Activated naive CD4-positive, alpha-beta T cell treated with anti-CD3 and anti-CD28 coated beads, Interleukin-2, amount 50 U/mL, for 72 hours (primary cell): ENCODE results near the gene OR7G2. TPM values are rescaled to one million over a fixed set of nuclear protein-coding genes. Genes with fewer than 3 reads are reported as not detected.
A peak's percentile ranks its signal among the peaks of the same experiment; 100 is the strongest.
"Not testable (repeated sequence)": the region's sequence is repeated elsewhere in the genome, so short reads cannot be mapped to it uniquely, and the experiment has no call there.

Source experiments
- ATAC-seq, 2 donors: fragments of 150-1000 bp; cut with Tn5 transposase; 2 replicates each; pipeline ENCODE4 v1.10.0; 2021; ENCODE audit warnings: mild to moderate bottlenecking in 2 of 2, moderate library complexity in 2 of 2
- DNase-seq, 2 donors: peaks; one replicate each; pipeline ENCODE4 v3.0.0; 2021 to 2022; ENCODE audit warnings: low spot score in 2 of 2
- H3K27ac Mint-ChIP-seq, 2 donors: one replicate each; pipeline ENCODE4 v1.8.0; 2022; ENCODE audit warnings: mild to moderate bottlenecking in 2 of 2, mixed read lengths in 2 of 2
- H3K36me3 Mint-ChIP-seq, 2 donors: one replicate each; pipeline ENCODE4 v1.8.0; 2022; ENCODE audit warnings: mixed read lengths in 2 of 2
- H3K9me3 Mint-ChIP-seq, 2 donors: one replicate each; pipeline ENCODE4 v1.8.0; 2022; ENCODE audit warnings: mixed read lengths in 2 of 2
- total RNA-seq, 2 donors: library from RNA; stranded (reverse); gene quantifications; one replicate each; pipeline ENCODE4 v1.2.3, GENCODE V29; 2022

Gene OR7G2
- total RNA-seq, 2 donors from 2014 or later: not detected

DNA sequence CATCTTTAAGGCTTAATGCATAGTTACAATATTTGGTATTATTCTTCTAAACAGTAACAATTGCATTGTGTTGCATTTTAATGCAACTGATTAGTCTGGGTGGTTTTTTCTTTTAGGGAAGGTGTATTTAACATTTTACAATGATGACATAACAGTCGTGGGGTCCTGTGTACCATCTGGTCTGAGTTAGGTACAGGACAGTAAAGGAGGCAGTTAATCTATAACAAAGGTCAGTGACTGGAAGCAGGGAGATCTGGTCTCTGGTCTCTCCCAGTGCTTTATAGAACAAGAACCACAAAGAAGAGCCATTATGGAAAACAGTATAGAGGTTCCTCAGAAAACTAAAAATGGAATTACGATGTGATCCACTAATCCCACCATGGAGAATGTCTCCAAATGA lies 2.7 kb upstream of the OR7G2 start:
- Mint-ChIP-seq H3K9me3 (no peaks in the 10 kb centered on the region), H3K36me3 (no peaks in the 10 kb centered on the region)
- no peak for ATAC-seq

DNA sequence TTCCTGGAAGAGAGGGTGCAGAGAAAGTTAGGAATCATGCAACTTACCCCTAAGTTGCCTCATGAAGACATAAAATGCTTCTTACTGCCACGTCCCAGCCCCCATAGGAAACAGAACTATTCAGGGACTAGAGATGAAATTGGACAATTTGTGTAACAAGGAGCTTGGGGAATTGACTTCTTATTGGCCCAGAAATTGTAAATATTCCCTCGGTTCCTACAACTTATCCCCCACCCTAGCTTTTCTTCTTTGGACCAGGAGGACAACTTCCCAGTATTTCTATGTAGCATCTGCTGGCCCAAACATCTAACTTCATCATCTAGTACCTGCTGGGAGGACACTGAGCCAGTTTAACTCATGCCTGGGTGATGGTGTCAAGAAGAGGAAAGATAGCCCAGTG lies 20.5 kb downstream of the OR7G2 start, which contains the start of gene OR1M1:
Gene OR1M1 (plus strand): TSS at position 301 of the 400 bp plus-strand sequence. CDS start 6,184 bp downstream, outside the sequence.
- ATAC-seq: no peak
- no peak within 1 kb of the TSS for H3K27ac Mint-ChIP-seq
- no peak for DNase-seq
- H3K36me3 Mint-ChIP-seq: no peaks in the 10 kb centered on the region
- no peaks in the 10 kb centered on the region for H3K9me3 Mint-ChIP-seq

More for the DNA sequence above, 2.7 kb upstream of the OR7G2 start:
- DNase-seq: no peak
- no peak overlapping the region for H3K27ac Mint-ChIP-seq

DNA sequence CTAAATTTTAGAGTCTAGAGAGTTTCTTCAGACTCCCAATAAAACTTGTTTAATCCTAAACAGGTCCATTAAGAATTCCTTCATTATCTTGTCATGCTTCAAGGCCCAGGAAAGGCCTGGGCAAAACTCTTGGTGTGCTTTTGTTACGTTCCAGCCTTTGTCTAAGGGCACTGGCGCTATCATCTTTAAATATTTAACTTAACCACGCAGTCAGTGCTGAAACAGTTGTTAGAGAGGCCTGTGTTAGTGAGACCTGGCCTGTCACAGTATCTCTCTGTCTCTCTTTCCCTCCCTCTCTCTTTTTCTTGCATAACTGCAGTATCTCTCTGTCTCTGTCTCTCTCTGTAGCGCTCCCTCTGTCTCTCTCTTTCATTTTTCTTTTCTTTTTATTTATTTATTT lies 28.6 kb downstream of the OR7G2 start:
- Mint-ChIP-seq H3K36me3 (no peaks in the 10 kb centered on the region), H3K9me3 (no peaks in the 10 kb centered on the region), H3K27ac (no peak overlapping the region)
- DNase-seq (no peak), ATAC-seq (no peak)

DNA sequence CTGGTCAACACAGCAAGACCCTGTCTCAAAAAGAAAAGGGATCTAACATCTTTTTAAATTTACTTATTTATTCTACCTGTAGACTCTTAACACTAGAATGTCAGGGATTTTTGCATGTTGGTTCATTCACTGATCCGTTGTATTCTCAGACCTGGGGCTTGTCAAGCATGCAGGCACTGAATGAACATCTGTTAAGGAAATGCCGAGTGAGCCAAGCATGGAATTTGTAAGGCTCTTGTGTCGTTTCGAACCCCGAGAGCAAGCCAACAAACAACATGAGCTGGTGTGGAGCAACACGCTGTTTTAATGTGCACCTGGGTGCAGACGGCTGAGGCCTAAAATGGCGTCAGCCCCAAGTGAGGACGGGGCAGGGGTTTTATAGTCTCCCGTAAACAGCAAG lies 30.4 kb downstream of the OR7G2 start:
- no peaks in the 10 kb centered on the region for H3K9me3 Mint-ChIP-seq
- ATAC-seq (no peak), DNase-seq (no peak)
- no peaks in the 10 kb centered on the region for H3K36me3 Mint-ChIP-seq
- no peak overlapping the region for H3K27ac Mint-ChIP-seq

DNA sequence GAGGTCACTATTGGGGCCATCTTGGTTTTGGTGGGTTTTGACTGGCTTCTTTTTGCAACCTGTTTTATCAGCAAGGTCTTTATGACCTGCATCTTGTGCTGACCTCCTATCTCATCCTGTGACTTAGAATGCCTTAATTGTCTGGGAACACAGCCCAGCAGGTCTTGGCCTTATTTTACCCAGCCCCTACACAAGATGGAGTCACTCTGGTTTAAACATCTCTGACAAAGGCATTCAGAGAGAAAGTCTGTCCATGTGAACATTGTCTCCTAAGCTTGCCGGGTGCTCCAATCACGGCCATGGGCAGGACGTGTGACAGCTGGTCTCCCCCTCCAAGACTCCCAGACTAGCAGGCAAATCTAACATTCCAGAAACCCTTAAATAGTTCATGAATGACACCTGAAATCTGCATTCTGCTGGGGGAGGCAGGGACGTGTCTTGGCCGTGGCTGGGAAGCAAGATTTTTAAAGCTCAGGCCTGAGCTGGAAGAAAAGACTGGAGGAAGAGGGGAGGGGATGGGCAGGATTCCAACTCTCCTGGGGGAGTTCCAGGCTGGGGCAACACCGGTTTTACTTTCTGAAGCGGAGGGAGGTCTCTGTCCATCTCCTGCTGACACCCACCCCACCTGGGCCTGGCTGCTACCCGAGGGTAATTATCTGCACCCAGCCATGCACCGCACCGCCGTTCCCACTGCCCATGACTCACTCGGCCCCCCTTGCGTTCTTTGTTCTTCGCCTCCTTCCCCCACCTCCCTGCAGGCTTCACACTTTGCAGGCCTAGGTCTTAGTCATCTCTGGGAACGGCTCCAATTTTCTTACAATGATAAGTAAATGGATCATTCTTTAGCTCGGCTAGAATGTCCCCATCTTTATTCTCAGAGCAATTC lies 32.0 kb downstream of the OR7G2 start:
- H3K27ac Mint-ChIP-seq: no peak overlapping the region
- ATAC-seq: no peak
- no peaks in the 10 kb centered on the region for H3K36me3 Mint-ChIP-seq
- no peaks in the 10 kb centered on the region for H3K9me3 Mint-ChIP-seq
- no peak for DNase-seq

DNA sequence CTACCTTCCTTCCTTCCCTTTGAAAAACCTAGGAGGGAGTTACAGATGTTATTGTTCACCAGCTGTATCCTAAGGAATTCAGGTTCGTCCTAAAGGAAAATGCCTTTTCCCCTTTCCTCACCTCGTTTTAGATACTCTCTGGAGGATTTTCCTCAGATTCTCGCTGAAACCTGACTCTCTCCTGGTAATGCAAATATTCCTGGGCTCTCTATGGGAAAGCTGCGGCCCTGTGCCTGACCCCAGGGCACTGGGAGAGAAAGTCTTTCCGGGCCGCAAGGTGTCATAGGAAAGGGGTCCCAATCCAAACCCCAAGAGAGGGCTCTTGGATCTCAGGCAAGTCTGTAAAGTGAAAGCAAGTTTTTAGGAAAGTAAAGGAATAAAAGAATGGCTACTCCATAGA lies 33.5 kb downstream of the OR7G2 start:
- H3K27ac Mint-ChIP-seq: no peak overlapping the region
- no peak for DNase-seq
- ATAC-seq: no peak
- no peaks in the 10 kb centered on the region for H3K9me3 Mint-ChIP-seq
- H3K36me3 Mint-ChIP-seq: no peaks in the 10 kb centered on the region

DNA sequence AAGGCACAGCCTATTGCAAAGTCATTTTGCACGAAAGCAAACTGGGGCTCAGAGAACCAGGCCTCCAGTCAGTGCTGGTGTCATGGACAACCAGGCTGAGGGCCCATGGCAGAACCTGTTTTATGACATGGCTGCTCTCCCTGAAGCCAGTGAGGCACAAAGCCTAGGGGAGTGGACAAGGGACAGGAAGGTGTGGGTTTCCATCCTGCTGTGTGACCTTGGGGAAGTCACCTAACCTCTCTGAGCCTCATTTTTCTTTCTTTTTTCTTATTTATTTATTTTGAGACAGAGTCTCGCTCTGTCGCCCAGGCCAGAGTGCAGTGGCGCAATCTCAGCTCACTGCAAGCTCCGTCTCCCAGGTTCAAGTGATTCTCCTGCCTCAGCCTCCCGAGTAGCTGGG lies 35.6 kb downstream of the OR7G2 start:
- not testable (repeated sequence) for H3K36me3 Mint-ChIP-seq, H3K9me3 Mint-ChIP-seq, H3K27ac Mint-ChIP-seq, DNase-seq, ATAC-seq

DNA sequence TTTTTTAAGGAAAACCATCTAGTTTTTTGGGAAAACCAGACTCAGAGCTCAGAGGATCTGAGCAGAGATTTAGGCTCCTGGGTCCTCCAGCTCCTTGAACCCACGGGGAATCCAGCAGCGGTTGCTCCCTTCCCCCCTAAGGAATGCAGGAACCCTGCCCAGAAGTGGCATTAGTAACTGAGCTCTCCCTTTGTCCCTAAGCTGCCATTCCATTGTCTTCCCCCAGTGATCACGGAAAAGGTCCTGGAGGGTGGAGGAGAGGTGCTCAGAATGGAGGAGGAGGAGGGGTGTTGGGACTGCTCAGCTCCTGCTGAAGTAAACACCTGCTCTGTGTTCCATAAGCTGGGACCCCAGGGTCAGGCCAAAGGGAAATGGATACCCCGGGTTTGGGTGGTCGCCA lies 37.2 kb downstream of the OR7G2 start:
- no peak overlapping the region for H3K27ac Mint-ChIP-seq
- H3K36me3 Mint-ChIP-seq: no peaks in the 10 kb centered on the region
- DNase-seq: no peak
- no peaks in the 10 kb centered on the region for H3K9me3 Mint-ChIP-seq
- no peak for ATAC-seq

DNA sequence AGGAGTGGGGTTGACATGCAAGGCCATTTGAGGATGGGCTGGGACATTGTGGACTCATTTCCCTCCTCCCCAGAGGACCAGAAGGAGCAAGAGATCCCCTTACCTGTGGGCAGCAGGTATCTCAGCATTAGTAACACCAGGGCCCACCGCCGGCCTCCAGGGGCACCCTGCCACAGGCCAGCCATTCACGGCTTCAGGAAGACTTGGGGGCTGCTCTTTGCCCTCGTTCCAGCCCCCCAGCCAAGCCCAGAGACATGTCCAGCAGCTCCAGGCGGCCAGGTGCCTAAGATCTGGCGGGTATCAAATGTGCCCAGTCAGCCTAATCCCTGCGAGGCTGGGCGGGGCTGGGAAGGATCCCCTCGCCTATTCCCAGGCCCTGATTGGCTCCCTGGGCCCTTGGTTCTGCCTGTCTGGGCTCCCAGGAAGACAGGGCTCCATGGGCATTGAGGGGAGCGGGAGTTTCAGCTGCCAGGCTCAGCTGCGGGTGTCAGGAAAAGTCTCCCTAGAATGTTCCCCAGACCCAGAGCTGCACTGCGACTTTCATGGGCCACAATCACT lies 41.7 kb downstream of the OR7G2 start:
- Mint-ChIP-seq H3K27ac (no peak overlapping the region), H3K36me3 (no peaks in the 10 kb centered on the region), H3K9me3 (no peaks in the 10 kb centered on the region)
- DNase-seq (no peak), ATAC-seq (no peak)

DNA sequence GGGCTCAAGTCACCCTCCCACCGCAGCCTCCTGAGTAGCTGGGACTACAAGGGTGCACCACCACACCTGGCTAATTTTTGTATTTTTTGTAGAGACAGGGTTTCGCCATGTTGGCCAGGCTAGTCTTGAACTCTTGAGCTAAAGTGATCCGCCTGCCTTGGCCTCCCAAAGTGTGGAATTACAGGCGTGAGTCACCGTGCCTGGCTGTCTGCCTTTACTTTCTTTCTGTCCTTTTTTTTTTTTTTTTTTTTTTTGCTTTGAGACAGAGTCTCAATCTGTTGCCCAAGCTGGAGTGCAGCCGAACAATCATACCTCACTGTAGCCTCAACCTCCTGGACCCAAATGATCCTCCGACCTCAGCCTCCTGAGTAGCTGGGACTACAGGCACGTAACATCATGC lies 45.4 kb downstream of the OR7G2 start:
- no peaks in the 10 kb centered on the region for H3K9me3 Mint-ChIP-seq

DNA sequence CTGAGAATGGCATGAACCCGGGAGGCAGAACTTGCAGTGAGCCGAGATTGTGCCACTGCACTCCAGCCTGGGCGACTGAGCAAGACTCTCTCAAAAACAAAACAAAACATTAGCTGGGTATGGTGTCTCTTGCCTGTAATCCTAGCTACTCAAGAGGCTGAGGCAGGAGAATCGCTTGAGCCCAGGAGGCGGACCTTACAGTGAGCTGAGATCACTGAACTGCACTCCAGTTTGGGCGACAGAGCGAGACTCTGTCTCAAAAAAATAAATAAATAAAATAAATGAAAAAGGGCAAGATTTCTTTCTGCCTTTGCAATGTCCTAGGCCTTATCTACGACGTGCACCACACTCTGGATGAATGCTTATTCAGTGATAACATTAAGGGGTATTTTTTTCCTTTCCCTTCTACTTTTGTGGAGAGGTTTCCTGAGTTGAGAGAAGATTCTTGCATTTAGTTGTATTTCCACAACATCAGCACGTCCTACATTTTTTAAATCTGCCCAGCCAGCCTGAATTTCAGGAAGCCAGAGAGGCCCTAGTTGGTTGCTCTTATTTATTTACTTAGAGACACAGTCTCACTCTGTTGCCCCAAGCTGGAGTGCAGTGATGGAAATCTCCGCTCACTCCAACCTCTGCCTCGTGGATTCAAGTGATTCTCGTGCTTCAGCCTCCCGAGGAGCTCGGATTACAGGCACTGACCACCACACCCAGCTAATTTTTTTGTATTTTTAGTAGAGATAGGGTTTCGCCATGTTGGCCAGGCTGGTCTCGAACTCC lies 46.5 kb downstream of the OR7G2 start:
- Mint-ChIP-seq H3K27ac (no peak overlapping the region), H3K36me3 (no peaks in the 10 kb centered on the region), H3K9me3 (no peaks in the 10 kb centered on the region)
- ATAC-seq: no peak
- DNase-seq: no peak

More for the DNA sequence above, 45.4 kb downstream of the OR7G2 start:
- ATAC-seq (no peak), DNase-seq (no peak)
- H3K36me3 Mint-ChIP-seq: no peaks in the 10 kb centered on the region
- no peak overlapping the region for H3K27ac Mint-ChIP-seq

DNA sequence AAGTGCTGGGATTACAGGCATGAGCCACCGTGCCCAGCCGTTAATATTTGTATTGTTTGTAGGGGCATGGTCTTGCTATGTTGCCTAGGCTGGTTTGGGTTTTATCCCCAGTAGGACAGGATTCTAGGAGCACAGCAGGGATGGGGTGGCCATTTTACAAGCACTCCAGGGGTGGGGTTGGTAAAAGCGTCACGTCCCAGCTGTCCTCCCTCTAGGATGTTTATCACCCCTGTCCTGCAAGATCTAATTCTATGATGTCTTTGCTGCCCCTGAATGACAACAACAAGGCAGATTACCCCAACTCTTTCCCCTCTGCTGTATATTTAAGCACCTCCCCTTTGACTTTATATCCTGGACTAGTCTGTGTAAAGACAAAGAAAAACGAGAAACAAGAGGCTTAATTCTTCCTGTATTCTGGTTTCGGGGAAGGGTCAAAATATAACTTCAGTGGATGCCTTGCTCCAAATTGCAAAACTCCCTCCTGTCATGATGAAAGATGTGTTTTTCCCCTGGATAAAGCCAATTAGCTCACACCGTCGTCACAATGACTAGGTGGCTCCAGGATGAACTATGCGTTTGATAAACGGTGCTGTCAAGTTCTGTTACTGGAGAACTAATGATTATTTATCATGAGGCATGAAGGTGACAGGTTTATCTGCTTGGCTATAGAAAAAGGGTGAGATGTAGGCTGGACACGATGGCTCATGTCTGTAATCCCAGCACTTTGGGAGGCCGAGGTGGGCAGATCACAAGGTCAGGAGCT lies 48.2 kb downstream of the OR7G2 start:
- DNase-seq (no peak), ATAC-seq (no peak)
- Mint-ChIP-seq H3K27ac (peak overlapping the region in 1 of 2 donors; percentile 62), H3K36me3 (no peaks in the 10 kb centered on the region), H3K9me3 (no peaks in the 10 kb centered on the region)

DNA sequence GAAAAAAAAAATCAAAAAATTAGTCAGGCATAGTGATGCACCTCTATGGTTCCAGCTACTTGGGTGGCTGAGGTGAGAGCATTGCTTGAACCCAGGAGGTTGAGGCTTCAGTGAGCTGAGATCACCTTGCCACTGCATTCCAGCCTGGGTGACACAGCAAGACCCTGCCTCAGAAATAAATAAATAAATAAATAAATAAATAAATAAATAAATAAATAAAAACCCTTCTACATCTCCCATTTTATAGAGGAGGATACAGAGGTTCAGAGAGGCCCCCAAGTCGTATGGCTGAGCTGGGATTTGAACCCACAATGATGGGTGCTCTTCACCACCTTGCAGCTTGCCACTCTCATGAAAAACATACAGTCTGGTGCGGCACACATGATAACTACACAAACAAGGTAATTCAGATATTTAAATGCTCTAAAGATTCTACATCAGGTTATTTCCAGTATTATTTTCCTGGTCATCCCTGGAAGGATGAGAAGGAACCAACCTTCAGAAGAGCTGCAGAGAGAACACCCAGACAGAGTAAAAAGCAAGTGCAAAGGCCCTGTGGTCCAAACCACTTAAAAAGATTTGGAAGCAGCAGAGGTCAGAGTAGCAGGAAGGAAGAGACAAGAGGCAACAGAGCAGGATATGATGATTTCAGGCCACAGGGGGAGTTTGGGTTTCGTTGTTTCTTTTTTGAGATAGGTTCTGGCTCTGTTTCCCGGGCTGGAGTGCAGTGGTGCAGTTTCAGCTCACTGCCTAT lies 49.6 kb downstream of the OR7G2 start:
- no peak for DNase-seq
- ATAC-seq: no peak
- Mint-ChIP-seq H3K27ac (no peak overlapping the region), H3K36me3 (no peaks in the 10 kb centered on the region), H3K9me3 (no peaks in the 10 kb centered on the region)

DNA sequence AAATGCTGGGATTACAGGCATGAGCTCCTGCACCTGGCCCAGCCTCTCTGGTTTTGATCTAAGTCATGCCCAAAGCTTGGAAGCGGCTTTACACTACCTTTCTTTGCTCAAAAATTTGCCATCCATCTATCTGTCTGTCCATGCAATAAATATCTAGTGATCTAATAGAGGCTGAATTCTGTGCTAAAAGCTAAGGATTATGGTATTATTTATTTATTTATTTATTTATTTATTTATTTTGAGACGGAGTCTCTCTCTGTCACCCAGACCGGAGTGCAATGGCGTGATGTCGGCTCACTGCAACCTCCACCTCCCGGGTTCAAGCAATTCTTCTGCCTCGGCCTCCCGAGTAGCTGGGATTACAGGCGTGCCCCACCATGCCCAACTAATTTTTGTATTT lies 51.1 kb downstream of the OR7G2 start:
- H3K9me3 Mint-ChIP-seq, ATAC-seq, H3K36me3 Mint-ChIP-seq, DNase-seq, H3K27ac Mint-ChIP-seq: not testable (repeated sequence)

DNA sequence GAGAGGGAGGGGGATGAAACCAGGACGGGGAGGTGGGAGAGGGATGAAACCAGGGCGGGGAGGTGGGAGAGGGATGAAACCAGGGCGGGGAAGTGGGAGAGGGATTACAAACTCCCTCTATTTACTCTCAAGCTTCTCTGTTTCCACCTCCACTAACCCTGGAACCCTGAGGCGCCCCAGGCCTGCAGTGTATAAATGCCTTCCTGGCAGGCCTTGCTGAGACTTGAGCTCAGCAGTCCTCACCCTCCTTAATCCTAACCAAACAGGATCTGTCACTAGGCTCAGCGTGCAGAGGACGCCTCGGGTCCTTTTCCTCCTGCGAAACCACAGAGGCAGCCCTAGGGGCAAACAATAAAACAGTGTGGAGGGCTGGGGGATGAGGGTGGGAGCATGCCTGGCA lies 52.5 kb downstream of the OR7G2 start:
- Mint-ChIP-seq H3K36me3 (no peaks in the 10 kb centered on the region), H3K27ac (no peak overlapping the region), H3K9me3 (no peaks in the 10 kb centered on the region)
- no peak for DNase-seq
- ATAC-seq: no peak

DNA sequence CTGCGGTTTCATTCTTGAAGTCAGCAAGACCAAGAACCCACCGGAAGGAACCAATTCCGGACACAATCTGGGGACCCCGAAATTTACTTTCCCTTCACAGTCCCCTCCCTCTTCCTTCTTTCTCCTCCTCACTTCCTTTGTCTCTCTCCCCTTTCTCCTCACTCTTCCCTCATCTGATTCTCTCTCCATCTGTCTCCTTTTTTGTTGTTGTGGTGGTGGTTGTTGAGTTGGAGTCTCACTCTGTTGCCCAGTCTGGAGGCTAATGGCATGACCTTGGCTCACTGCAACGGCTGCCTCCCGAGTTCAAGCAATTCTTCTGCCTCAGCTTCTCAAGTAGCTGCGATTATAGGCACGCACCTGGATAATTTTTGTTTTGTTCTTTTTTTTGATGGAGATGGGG lies 53.1 kb downstream of the OR7G2 start:
- H3K36me3 Mint-ChIP-seq: no peaks in the 10 kb centered on the region
- no peaks in the 10 kb centered on the region for H3K9me3 Mint-ChIP-seq
- ATAC-seq: no peak
- no peak overlapping the region for H3K27ac Mint-ChIP-seq
- no peak for DNase-seq
